LNCaP clone FGC (cell line): Measurements from ENCODE around the gene ITGAL.

Source experiments
- DNase-seq: peaks from one replicate; pipeline ENCODE4 v3.0.0-alpha.2; 2011; ENCODE audit warnings: low read depth
- H3K4me3 ChIP-seq: 2 replicates; pipeline ENCODE4 v1.5.1; 2011; ENCODE audit warnings: mild to moderate bottlenecking, low read depth, low read length, control low read depth
- CTCF ChIP-seq: IDR thresholded peaks from 2 replicates; pipeline ENCODE4 v1.5.1; 2012; ENCODE audit warnings: mild to moderate bottlenecking; ENCODE audit not compliant: control insufficient read depth, insufficient read depth; ENCODE audit errors: extremely low read depth

The ITGAL gene

DNA sequence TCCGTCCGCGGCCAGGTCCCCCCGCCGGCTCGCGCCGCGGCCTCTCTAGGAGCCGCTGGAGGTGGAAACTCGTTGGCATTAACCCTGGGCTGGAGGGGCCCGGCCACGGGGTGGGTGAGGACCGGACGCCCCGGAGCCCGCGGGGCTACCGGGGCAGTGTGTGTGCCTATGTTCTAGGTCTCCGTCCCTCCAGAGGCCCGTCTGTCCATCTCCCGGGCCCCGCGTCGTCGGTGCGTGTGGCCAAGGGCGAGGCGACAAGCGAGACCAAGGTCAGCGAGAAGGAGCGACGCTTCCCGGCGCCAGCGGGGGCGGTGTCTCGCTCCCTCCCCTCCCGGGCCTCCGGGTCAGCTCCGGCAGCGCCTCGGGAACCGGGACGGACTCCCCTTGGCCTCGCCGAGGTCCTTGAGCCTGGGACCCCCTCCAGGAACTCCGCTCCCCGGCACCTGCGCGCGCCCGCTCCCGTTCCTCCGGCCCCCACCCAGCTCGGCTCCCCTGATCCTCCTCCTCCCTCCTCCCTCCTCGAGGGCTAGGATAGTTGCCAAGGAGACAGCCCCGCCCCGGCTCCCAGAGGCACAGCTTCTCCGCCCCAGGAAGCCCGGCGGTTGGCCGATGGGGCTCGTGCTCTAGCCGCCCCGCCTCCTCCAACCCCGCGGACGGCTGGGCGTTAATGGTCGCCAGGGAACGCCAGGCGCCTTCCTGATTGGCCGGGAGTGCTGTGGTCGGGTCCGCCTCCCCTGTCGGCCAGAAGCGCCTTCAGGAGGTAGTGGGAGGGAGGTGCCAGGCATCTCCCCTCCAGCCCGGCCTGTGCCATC is 54.5 kb downstream of the ITGAL start:
- H3K4me3 ChIP-seq: peak overlapping the region; percentile 74
- DNase-seq: peak; percentile 93
- 0 out of 2 replicates have a peak, but pooled peaks have one; percentile 17 for TF ChIP-seq CTCF

DNA sequence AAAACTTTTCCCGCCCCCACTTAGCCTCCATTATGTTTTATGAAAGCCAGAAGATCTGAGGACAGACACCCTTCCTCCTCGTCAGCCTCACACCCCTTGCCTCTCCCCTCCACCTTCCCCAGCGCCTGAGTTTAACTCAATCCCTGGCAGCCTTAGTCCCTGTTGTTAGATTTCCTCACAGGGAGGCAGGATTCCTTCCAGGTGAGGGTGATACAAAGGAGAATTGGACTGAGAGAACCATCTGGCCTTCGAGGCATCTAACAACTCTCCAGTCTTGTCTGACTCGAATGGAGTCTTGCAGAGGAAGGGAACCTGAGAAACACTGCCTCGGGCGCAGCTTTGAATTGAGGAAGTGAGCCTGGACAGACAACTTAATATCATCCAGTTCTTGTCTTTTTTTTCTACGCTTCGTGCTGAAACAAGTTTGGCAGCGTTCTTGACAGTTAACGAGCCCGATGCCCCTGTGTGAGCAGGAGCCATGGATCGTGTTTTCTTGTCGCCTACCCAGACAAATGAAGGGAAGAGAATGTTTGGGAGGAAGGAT is 55.2 kb downstream of the ITGAL start:
- TF ChIP-seq CTCF: no peak
- peak; percentile 61 for DNase-seq
- peak overlapping the region; percentile 74 for H3K4me3 ChIP-seq

DNA sequence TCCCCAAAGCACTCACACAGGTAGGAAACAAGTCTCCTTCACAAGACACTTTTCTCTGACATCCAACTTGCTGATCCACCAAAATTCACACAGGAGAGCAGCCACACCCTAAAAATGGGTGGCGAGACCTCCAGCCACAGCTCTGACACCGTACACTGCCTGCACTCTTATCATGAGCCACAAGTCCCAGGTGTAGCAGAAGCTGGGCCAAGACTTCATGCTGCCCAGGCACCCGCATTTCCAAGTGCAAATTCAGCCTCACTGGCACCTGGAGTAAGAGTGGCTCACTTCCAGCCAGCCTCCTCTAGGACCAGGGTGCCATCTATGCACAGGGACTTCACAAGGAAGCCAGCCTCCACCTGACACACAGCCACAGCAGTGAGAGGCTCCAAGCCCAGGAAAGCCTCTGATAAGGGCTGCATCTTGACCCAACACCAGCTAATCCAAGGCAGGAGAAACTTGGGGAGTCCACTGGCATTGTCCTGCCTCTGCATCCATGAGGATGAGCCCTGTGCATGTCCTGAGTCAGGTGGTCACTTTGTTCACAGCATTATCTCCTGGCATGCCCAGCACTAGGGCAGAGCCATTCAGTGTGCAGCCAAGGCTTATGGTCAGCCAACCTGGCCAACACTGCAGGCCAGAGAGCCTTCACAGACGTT is 56.4 kb downstream of the ITGAL start:
- H3K4me3 ChIP-seq: no peak overlapping the region
- TF ChIP-seq CTCF: no peak
- DNase-seq: no peak

DNA sequence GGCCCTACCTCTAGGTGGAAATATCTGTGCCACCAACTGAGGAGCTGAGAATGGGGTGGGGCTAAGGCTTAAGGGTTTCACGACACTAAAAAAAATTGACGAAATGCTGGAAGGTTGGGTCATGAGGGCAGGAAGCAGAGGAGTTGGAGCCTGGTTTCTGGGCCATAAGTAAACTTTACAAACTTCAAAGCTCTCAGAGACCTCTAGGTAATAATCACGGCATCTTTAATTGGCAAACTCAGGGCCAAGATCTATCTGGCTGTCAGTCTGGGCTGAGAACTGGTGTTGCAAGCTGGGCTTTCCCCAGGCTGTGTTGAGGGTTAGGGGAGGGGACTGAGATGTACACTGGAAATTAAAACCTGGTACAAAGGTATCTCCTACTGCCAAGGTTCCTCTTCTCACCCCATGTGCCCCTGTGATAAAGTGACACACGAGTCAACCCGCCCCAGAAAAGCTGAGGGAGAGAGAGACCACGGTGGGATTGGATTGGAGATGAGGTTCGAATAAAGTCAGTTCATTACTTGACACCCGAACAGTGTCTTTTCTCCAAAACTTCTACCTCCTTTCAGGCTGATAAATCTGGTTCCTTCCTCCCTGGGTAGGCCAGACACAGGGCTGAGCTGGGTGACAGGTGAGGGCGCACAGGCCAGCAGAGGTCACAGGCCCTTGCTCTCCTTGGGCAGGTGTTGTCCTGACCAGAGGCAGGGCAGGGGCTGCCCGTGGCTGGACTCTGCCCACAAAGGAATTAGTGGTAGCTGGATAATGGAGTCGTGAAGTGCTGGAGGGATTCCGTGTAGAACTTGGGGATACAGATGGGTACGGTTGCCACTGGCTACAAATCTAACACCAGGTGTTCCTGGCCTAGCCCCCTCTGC is 57.9 kb downstream of the ITGAL start:
- no peak for TF ChIP-seq CTCF
- DNase-seq: no peak
- H3K4me3 ChIP-seq: no peak overlapping the region

GRCh38 chr16:30532285-30533145 is 60.0 kb downstream of the ITGAL start:
- no peak for DNase-seq
- H3K4me3 ChIP-seq: peak overlapping the region; percentile 72; the same call in 1 of the 2 replicates
- TF ChIP-seq CTCF: no peak

- peak; percentile 37 for DNase-seq
- H3K4me3 ChIP-seq: peak overlapping the region; percentile 72
- TF ChIP-seq CTCF: no peak
Observed at GRCh38 chr16:30533146-30533522, 60.6 kb downstream of the ITGAL start.
